ENCODE measurements around the gene RUNX1. TPM values are rescaled to one million over a fixed set of nuclear protein-coding genes. Genes with fewer than 3 reads are reported as not detected.

Gene RUNX1
- total and polyA plus RNA-seq, 2 donors (not counting 3 experiments of a cell fraction or from before 2014, with no cell fraction given), result 4.6 to 17.9 TPM

- no peak for DNase-seq (ENCODE audit: low read depth, low spot score)
- ChIA-PET CTCF (interaction anchor here (0.7 to 3.8 kb wide), 17 partner anchors 20 to 793 kb away, joined by 3 to 27 read pairs (median 6); no protein-coding TSS in a partner anchor), POLR2A (interaction anchor here (0.5 to 1.7 kb wide), 3 partner anchors 64 to 1273 kb away, joined by 3 to 8 read pairs (median 4); partner anchors contain the start of gene MORC3)
- Histone ChIP-seq H3K9me1 (replicated peaks; ENCODE audit: control insufficient read depth, extremely low read depth, insufficient read depth, low read length) (no peaks in the 10 kb centered on the region), H3K9ac (replicated peaks; ENCODE audit: extremely low read depth, insufficient read depth, low read length) (no peak overlapping the region), H3K9me3 (replicated peaks; ENCODE audit: control insufficient read depth, insufficient read depth, low read length) (no peaks in the 10 kb centered on the region), H3K79me2 (ENCODE audit: control insufficient read depth, insufficient read depth, low read length) (no peaks in the 10 kb centered on the region), H3K4me3 (replicated peaks in 1 of 3; ENCODE audit: insufficient read depth in 1 of 3, low read depth in 1 of 3, low read length in 3 of 3) (peak overlapping the region in 1 of 3 experiments; percentile 3), H2AFZ (ENCODE audit: low read depth, low read length) (no peak overlapping the region), H3K4me2 (ENCODE audit: insufficient read depth, low read length) (peak overlapping the region; percentile 45), H3K36me3 (ENCODE audit: control insufficient read depth in 2 of 2, extremely low read depth in 1 of 2, insufficient read depth in 2 of 2, low read length in 2 of 2) (no peaks in the 10 kb centered on the region), H3K4me1 (ENCODE audit: control insufficient read depth, extremely low read depth, insufficient read depth, low read length) (peaks cover 44% of the 10 kb centered on the region), H4K20me1 (replicated peaks; ENCODE audit: control insufficient read depth, extremely low read depth, insufficient read depth, low read length) (no peaks in the 10 kb centered on the region), H3K27me3 (ENCODE audit: control insufficient read depth in 2 of 2, insufficient read depth in 2 of 2, low read length in 2 of 2) (peaks cover 39% of the 10 kb centered on the region in 2 experiments), H3K27ac (ENCODE audit: insufficient read depth, low read depth, low read length) (peak overlapping the region; percentile 11)
- TF ChIP-seq EZH2 (IDR thresholded peaks at IDR 0.05; ENCODE audit: borderline replicate concordance, low read depth, low read length, severe bottlenecking) (no peak), MAX (IDR thresholded peaks at IDR 0.05; ENCODE audit: insufficient read depth, insufficient read length) (no peak), POLR2AphosphoS5 (IDR thresholded peaks at IDR 0.05; ENCODE audit: insufficient read depth, low read depth, low read length) (no peak), FOS (IDR thresholded peaks at IDR 0.05; ENCODE audit: borderline replicate concordance, insufficient read depth, low read length) (no peak), GATA2 (IDR thresholded peaks at IDR 0.05; ENCODE audit: insufficient read depth, insufficient read length, low read depth, low read length) (peak; percentile 37)
- no peak for FAIRE-seq
- intact Hi-C loops (cut with micrococcal nuclease), result loop anchor here (1.0 to 10.0 kb wide), 7 partner anchors 20 to 428 kb away; no protein-coding TSS in a partner anchor
- dilution Hi-C loops (cut with MboI; ENCODE audit: extremely low pct_ligation_motif_present, low sequenced_read_pairs), result no loop called here
- no TSS peak for BruUV-seq (replicated peaks)
These were observed 2.2 kb downstream of the RUNX1 start for GRCh38 chr21:35046880-35047229.

- H3K9me3 ChIP-seq (replicated peaks; ENCODE audit: control insufficient read depth, insufficient read depth, low read length), result no peaks in the 10 kb centered on the region
- no peaks in the 10 kb centered on the region for H3K9me1 ChIP-seq (replicated peaks; ENCODE audit: control insufficient read depth, extremely low read depth, insufficient read depth, low read length)
- ChIA-PET POLR2A (interaction anchor here (0.5 to 1.7 kb wide), 2 partner anchors 158 to 1274 kb away, joined by 4 to 8 read pairs; partner anchors contain the start of gene MORC3), CTCF (interaction anchor here (1.1 to 3.8 kb wide), 10 partner anchors 20 to 793 kb away, joined by 3 to 27 read pairs (median 16); no protein-coding TSS in a partner anchor)
- H2AFZ ChIP-seq (ENCODE audit: low read depth, low read length), result no peak overlapping the region
- no peaks in the 10 kb centered on the region for H3K36me3 ChIP-seq (ENCODE audit: control insufficient read depth in 2 of 2, extremely low read depth in 1 of 2, insufficient read depth in 2 of 2, low read length in 2 of 2)
- BruUV-seq (replicated peaks), result no TSS peak
- H3K27me3 ChIP-seq (ENCODE audit: control insufficient read depth in 2 of 2, insufficient read depth in 2 of 2, low read length in 2 of 2), result peaks cover 42 to 45% of the 10 kb centered on the region in 2 experiments
- intact Hi-C loops (cut with micrococcal nuclease) (loop anchor here (2.0 to 10.0 kb wide), 4 partner anchors 19 to 429 kb away; no protein-coding TSS in a partner anchor), dilution Hi-C loops (cut with MboI; ENCODE audit: extremely low pct_ligation_motif_present, low sequenced_read_pairs) (no loop called here)
- TF ChIP-seq GATA2 (IDR thresholded peaks at IDR 0.05; ENCODE audit: insufficient read depth, insufficient read length, low read depth, low read length) (no peak), MAX (IDR thresholded peaks at IDR 0.05; ENCODE audit: insufficient read depth, insufficient read length) (no peak), POLR2AphosphoS5 (IDR thresholded peaks at IDR 0.05; ENCODE audit: insufficient read depth, low read depth, low read length) (no peak), CTCF (IDR thresholded peaks at IDR 0.05; ENCODE audit: extremely low read depth in 1 of 2, insufficient read depth in 1 of 2, low read depth in 1 of 2, low read length in 2 of 2) (no peak), POLR2A (IDR thresholded peaks at IDR 0.05; ENCODE audit: low read depth, low read length) (no peak), EZH2 (IDR thresholded peaks at IDR 0.05; ENCODE audit: borderline replicate concordance, low read depth, low read length, severe bottlenecking) (no peak), MYC (IDR thresholded peaks at IDR 0.05; ENCODE audit: low read depth, low read length) (no peak)
- no peak for FAIRE-seq
- no peaks in the 10 kb centered on the region for H4K20me1 ChIP-seq (replicated peaks; ENCODE audit: control insufficient read depth, extremely low read depth, insufficient read depth, low read length)
- H3K27ac ChIP-seq (ENCODE audit: insufficient read depth, low read depth, low read length), result no peak overlapping the region
- no peak for DNase-seq (ENCODE audit: low read depth, low spot score)
- no peaks in the 10 kb centered on the region for H3K79me2 ChIP-seq (ENCODE audit: control insufficient read depth, insufficient read depth, low read length)
- no peak overlapping the region for H3K4me2 ChIP-seq (ENCODE audit: insufficient read depth, low read length)
- H3K4me1 ChIP-seq (ENCODE audit: control insufficient read depth, extremely low read depth, insufficient read depth, low read length), result peaks cover 40% of the 10 kb centered on the region
- no peak overlapping the region for H3K9ac ChIP-seq (replicated peaks; ENCODE audit: extremely low read depth, insufficient read depth, low read length)
- no peak overlapping the region for H3K4me3 ChIP-seq (replicated peaks in 1 of 3; ENCODE audit: insufficient read depth in 1 of 3, low read depth in 1 of 3, low read length in 3 of 3)
These were observed 2.9 kb downstream of the RUNX1 start for GRCh38 chr21:35046263-35046624.

Measured in endothelial cell of umbilical vein (primary cell).